ENCODE measurements around the gene CDK2AP2.
"Not testable (repeated sequence)": the region's sequence is repeated elsewhere in the genome, so short reads cannot be mapped to it uniquely, and the experiment has no call there.

Gene CDK2AP2, protein sequence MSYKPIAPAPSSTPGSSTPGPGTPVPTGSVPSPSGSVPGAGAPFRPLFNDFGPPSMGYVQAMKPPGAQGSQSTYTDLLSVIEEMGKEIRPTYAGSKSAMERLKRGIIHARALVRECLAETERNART

DNA sequence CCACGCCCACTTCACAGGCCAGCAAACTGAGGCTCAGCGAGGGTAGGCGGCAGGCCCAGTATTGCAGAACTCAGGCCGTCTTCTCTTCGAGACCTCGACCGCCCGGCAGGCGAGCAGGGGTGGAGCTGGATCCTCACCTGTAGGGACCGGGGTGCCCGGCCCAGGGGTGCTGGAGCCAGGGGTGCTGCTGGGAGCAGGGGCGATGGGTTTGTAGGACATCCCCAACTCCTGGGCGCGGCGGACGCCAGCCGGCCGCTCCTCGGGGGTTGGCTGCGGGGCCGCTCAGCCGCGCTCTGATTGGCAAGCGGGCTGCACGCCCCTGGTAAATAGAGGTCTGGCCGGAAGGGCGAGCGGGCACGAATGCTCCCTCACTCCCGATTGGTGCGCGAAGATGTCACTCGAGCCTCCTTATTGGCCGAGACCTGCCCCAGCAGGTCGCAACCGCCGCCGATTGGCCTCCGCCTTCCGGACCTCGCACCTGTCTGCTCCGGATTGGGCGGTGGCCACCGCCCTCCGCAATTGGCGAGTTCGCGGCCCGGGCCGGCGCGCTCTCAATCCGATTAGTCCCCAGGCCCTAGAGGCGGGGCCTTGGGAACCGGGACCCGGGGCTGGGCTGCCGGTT, at the start of gene CDK2AP2:
CDK2AP2 (minus strand) TSS at position 299 of the 622 bp plus-strand sequence; CDS start at position 219, 80 bp downstream.
- peak; percentile 98 for DNase-seq

DNA sequence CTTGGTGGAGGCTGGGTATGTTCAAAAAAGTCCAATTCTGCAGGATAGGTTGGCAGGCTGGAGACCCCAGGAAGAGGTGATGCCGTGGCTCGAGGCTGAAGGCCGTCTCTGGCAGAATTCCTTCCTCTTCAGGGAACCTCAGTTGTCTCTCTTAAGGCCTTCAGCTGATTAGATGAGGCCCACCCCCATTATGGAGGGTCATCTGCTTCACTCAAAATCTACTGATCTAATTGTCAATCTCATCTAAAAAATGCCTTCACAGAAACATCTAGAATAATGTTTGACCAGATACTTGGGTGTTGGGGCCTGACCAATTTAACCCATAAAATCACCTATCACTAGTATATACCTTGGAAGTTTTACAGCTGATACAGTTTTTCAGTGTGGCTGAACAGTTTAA, 48.3 kb upstream of the CDK2AP2 start:
- no peak for DNase-seq

DNA sequence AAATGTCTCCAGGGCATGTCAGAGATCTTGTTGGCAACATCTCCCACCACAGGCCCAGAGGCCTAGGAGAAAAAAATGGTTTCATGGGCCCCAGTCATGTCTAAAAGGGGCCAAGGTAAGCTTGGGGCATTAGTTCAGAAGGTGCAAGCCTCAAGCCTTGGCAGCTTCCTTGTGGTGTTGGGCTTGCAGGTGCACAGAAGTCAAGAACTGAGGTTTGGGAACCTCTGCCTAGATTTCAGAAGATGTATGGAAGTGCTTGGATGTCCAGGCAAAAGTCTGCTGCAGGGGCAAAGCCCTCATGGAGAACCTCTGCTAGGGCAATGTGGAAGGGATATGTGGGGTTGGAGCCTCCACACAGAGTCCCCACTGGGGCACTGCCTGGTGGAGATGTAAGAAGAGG, 43.7 kb upstream of the CDK2AP2 start:
- not testable (repeated sequence) for DNase-seq

DNA sequence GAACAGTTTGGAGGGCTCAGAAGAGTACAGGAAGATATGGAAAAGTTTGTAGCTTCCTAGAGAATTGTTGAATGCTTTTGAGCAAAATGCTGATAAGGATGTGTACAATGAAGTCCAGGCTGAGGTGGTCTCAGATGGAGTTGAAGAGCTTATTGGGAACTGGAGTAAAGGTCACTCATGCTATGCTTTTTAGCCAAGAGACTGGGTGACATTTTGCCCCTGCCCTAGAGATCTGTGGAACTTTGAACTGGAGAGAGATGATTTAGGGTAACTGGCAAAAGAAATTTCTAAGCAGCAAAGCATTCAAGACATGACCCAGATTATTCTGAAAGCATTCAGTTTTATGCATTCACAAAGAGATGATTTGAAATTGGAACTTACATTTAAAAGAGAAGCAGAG, 43.2 kb upstream of the CDK2AP2 start:
- DNase-seq: no peak

DNA sequence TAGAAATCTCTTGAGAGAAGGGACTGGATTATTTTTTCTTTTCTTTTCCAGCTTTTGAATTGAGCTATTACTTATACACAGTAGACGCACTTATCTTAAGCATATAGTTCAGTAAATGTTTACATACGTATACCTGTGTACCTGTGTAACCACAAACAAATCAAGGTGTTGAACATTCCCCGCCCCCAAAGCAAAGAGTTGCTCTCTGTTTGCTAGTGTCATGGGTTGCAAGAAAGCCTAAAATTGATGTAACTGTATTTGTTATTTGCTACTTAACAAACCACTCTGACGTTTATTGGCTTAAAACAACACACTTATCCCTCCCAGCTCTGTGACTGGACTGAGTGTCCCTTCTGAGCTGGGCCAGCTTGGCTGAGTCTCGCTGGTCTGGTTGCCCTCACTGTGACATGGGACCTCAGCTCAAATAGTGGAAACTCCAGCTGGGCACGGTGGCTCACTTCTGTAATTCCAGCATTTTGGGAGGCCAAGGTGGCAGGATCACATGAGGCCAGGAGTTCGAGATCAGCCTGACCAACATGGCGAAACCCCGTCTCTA, 40.7 kb upstream of the CDK2AP2 start:
- no peak for DNase-seq

DNA sequence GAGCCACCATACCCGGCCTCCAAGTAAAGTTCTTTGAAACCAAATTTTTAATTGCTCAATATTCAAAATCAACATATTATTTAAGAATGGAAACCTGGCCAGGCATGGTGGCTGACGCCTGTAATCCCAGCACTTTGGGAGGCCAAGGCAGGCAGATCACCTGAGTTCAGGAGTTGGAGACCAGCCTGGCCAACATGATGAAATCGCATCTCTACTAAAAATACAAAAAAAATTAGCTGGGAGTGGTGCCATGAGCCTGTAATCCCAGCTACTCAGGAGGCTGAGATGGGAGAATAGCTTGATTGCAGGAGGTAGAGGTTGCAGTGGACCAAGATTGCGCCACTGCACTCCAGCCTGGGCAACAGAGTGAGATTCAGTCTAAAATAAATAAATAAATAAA, 40.1 kb upstream of the CDK2AP2 start:
- not testable (repeated sequence) for DNase-seq

DNA sequence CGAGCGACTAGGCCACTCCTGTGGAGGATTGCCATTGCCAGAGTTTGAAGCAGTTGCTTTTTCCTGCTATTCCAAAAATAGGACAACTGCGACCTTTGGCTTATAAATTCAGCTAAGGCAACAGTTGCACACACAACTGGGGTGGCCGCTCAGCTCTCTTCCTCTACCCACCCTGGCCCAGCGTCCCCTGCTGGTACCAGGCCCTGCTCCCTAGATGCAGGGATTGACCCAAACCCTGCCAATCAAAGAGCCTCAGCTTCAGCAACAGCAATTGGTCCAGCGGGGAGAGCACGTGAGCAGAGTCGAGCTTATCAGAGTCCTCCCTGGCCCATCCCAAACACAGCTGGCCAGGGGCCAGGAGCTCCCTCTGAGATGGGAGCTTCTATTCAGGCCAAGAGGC, 37.3 kb upstream of the CDK2AP2 start:
- DNase-seq: no peak

DNA sequence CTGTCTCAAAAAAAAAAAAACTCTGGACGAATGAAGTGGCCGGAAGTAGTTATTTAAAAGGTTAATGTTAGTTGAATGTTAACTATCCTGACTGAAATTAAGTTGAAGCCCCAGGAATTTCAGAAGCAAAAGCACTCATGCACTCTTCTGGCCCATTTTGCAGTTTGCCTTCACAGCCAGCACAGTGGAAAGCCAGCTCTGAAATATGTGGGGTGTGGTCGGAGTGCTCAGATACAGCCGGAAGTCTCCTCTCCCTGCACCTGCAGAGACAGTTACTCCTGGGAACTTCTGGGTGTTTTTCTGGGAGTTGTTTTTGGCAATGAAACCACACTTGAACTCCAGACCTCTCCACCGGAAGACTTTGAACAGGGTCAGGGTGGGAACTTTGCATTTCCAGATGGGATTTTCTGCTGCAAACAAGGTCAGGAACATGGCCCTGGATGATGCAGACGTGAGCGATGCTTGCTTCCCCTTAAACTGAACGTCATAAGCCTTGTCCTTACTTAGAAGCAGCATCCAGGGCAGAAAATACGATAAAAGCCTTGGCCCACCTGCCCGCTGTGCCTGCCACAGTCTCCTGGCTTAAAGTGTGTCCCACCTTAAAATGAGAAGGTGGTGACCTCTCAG, 36.8 kb upstream of the CDK2AP2 start:
- no peak for DNase-seq

DNA sequence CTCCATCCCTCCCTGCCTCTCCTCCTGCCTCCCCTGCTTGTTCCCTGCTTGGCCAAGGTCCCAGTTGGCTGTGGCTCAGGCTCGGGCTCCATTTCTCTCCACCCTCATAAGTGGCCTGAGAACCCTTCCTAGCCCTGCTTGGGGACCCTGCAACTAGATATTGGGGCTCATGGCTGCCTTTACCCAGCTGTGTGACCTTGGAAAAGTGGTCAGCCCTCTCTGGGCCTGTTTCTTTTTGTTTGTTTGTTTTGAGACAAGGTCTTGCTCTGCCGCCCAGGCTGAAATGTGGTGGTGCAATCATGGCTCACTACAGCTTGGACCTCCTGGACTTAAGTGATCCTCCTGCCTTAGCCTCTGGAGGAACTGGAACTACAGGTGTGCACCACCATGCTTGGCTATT, 35.6 kb upstream of the CDK2AP2 start:
- DNase-seq: no peak

DNA sequence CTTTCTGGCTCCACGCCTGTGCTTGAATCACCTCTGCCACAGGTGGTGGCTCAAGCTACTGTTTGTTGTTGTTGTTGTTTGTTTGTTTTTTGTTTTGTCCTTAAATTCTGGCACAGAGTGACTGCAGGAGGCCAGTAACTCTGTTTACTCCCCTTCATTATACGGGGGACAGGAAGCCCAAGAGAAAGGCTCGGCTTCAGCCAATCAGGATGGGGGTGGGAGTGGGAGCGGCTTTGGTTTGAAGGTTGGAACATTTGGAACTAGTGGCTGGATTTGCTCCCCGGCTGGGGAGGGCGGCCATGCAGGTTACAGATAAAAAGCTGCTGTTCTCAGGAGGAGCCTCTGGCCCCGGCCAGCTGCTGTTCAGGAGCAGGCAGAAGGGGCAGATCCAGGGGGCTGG, 35.0 kb upstream of the CDK2AP2 start:
- DNase-seq: no peak

DNA sequence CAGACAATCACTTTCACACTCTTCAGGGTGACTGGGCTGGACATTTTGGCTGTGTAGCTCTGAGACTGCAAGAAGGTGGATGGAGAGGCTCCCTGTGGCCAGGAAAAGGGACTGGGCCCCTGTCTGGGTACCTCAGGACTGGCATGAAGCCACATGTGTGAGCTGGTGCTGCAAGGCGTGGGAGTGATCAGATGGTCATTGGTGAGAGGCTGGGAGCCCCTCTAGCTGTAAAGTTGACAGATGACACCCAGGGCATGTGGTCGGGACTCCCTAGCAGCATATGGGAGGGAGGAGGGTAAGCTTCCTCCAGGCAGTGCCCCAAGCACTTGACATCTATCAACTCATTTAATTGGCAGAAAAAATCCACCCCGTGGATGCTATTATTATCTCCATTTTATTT, 34.2 kb upstream of the CDK2AP2 start:
- DNase-seq: no peak

DNA sequence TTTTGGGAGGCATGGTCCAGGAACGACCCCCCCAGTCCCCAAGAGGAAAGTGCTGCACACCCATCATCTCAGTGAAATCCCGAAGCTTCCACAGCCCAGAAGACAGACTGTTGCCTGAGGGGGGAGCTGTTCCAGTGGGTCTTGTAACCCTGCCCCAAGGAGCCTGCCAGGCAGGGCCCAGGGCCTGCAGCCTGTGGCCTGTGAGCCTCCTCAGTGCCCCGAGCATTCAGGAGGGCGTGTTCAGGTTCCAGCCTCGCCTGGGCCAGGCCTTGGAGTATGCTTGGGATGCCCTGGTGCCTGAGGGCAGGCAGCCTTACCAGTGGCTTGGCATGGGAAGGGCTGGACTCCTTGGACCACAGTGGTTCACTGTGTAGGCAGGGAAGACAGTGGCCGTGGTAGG, 33.2 kb upstream of the CDK2AP2 start:
- no peak for DNase-seq

DNA sequence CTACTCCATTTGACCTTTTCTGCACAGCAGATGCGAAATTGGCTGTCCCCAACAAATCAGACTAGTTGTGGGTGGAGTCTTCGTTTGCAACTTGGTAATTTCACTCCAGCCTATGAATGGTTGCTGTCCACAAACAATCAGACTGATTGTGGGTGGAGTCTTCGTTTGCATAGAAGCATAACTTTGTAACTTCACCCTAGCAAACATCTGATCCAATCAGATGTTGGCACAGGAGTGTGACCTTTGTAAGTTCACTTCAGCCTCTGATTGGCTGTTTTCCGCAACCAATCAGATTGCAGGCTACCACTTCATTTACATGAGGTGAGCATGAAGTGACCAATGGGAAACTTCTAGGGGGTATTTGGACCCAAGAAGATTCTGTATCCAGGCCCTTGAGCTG, 31.6 kb upstream of the CDK2AP2 start:
- DNase-seq: no peak

DNA sequence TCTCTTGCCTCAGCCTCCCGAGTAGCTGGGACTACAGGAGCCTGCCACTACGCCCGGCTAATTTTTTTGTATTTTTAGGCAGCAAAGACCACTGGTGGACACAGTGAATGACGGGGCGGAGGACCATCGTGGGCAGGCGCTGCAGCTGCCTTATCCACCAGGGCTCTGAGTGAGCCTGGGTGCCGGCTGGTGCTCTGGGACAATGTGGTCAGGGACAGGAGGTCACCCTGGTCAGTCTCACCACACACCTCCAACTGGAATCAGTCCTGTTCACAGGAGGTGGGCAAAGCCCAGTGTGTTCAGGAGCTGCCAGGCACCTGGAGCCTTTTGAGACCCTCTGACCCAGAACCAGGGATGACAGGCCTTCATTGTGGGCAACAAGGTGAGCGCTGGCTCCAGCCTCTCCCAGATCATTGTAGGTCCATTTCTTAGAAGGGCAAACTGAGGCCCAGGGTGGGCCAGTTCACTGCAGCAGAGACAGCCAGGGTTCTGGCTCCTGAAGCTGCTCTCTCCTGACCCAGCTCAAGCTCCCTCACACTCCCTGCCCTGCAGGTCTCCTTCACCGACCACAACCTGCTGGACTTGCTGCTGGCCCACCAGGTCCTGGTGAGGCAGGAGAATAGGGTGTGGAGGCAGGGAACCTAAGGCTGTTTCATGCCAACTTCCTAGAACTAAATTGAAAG, 31.0 kb upstream of the CDK2AP2 start:
- no peak for DNase-seq

DNA sequence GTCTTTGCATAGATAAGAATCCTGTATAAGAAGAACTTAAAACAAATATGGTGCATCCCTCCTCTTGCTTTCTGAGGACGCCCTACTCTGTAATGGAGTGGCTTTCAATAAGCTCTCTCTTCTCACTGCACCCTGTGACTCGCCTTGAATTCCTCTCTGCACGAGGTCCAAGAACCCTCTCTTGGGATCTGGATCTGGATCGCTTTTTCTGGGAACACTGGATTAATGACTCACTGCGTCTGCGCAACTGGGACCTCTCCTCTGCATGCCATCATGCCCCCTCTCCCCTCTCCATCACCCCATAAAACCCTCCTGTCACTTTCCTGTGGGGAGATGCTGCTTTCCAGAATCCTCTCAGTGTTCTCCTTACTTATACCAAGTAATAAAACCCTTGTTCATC, 30.3 kb upstream of the CDK2AP2 start:
- no peak for DNase-seq

DNA sequence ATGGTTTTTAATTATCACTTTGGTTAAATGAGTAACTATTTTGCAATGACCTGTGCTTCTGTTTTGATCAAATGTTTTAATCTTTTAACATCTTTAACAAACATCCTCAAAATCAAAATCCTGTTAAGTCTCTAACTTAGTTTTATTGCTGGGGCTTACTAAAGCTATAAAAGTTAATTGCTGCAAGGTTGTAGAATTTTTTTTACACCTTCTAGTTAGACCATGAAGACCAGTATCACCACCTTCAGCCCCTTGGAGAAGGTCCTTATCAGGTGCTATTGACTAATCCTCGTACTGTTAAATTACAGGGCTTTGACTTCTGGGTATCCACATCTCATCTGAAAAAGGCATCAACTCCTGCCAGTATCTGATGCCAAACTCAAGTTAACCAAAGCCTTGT, 27.6 kb upstream of the CDK2AP2 start:
- no peak for DNase-seq

DNA sequence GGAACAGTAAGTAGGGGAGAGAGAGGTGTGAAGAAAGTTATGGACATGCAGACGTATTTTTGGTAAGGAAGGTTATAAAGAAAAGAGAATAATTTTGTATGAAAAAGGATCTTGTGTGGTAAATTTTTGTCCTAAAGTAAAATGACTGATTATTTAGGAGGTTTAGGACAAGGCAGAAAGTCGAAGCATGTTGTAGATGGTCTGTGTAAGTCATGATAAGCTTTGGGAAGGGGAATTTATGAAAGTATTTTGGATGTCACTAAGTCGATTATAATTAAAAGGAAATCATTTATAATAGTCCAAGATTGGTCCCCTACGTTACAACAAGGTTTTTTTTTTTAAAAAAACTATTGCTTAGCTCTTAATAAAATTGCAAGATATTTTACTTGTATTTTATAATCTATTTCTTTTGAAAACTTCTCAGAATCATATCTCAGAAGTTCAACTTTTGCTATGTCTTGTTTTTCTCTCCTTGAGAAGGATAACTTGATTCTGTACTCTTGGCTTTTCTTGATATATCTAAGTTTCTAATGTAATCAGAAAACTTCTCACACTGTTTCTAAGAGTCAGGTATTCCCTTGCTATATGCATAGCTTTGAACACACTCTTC, 26.2 kb upstream of the CDK2AP2 start:
- no peak for DNase-seq

DNA sequence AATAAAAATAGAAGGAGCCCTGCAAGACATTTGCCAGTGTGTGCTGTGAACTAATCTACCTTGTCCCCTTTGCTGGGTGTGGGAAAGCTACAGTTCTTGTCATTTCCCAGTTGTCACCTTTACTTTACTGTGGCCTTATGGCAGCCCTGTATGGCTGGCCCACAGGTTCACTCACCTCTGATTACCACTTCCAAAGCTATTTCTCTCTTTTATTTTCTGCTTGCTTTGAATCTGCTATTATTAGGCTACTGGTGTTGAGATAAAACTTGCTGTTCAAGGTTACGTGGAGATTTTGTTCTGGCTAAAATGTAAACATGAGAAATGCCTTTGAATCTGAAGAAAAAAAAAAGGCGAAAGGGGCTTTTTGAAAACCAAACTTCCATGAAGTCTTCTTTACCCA, 24.9 kb upstream of the CDK2AP2 start:
- DNase-seq: no peak

DNA sequence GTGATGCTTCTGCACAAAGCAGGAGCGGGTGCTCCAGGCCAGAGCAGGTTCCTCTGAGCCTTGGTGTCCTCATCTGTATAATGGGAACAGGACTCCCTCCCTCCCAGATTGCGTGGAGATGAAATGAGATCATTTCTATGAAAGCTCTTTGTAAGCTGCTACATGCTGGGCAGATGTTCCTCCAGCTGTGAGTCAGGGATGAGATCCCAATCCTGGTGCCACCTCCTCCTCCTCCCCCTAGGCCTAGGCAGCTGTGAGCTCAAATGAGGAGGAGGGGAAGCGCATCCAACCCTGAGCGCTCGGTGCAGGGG, 22.3 kb upstream of the CDK2AP2 start:
- no peak for DNase-seq

DNA sequence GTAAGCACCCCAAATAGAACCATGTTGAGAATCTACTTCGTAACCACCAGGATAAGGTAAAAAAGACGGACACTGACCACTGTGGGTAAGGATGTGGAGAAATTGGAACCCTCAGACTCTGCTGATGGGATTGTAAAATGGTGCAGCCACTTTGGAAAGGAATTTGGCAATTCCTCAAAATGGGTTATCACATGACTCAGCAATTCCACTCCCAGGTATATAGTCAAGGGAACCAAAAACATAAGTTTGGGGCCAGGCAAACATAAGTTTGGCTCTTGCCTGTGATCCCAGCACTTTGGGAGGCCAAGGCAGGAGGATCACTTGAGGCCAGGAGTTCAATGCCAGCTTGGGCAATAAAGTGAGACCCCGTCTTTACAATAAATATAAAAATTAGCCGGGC, 20.4 kb upstream of the CDK2AP2 start:
- no peak for DNase-seq

DNA sequence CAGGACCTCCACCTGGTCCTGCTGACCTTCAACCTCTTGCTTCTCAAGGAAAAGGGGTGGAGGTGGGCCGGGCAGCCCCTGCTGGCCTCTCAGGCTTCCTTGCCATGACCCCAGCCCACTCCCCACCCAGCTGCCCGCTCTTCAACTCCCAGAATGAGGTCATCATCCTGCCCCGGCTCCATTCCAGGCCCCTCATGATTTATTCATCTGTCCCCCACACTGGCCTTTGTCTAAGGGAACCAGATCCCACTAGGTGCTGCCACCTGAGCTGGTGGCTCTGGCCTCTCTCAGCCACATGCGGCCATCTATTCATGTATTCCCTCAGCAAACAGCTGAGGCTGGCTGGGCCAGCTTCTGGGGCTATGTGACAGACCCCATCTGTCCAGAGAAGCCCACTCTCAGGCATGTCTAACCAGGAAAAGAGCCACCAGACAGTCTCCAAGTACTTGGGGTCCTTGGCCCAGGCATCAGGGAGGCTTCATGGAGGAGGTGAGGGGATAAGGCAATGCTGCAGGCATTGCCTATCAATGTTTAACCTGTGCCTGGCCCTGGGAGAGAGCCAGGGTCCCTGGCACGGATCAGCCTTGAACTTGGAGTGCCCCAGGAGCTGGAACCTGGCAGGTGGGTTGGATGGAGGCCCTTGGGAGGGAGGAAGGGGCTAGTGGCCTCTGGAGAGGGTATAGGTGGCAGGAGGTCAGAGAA, 17.5 kb upstream of the CDK2AP2 start:
- DNase-seq: no peak

DNA sequence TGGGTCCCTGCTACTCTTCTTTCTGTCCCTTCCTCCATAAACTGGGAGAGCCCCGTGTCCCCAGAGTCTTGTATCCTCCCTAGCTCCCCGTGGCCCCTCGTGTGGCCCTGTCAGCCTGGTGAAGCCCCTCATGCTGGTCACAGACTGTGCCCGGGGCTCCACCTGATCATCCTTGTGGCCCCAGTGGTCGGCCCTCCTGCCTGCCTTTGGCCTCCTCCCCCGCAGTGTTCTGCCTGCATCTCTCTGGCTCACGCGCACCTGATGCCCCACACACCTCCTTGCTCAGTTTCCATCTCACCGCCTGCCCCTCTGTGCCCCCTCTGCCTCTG, 16.5 kb upstream of the CDK2AP2 start:
- no peak for DNase-seq
